Loucy (cell line): Measurements from ENCODE around the gene RANBP2.
"Not testable (repeated sequence)": the region's sequence is repeated elsewhere in the genome, so short reads cannot be mapped to it uniquely, and the experiment has no call there.

Experiments used
- H2AFZ ChIP-seq: fragments of 200-600 bp; sonication (generic); 2 replicates; pipeline ENCODE4 v1.6.0; 2016; ENCODE audit warnings: antibody characterized with exemption, mild to moderate bottlenecking, low read length, moderate library complexity
- H3F3A ChIP-seq: fragments of 200-600 bp; 2 replicates; pipeline ENCODE4 v1.6.0; 2016; ENCODE audit warnings: antibody characterized with exemption, low read depth, mild to moderate bottlenecking
- H3K27me3 ChIP-seq: fragments of 200-600 bp; sonication (generic); 2 replicates; pipeline ENCODE4 v1.6.1; 2014; ENCODE audit warnings: low read length, mild to moderate bottlenecking; ENCODE audit not compliant: insufficient read depth, poor library complexity, severe bottlenecking
- H3K36me3 ChIP-seq: fragments of 200-600 bp; sonication (generic); 2 replicates; pipeline ENCODE4 v1.6.1; 2016; ENCODE audit warnings: low read length; ENCODE audit not compliant: insufficient read depth
- H3K4me1 ChIP-seq: fragments of 200-600 bp; sonication (generic); 2 replicates; pipeline ENCODE4 v1.5.1; 2014; ENCODE audit warnings: low read length, mild to moderate bottlenecking; ENCODE audit not compliant: insufficient read depth, poor library complexity, severe bottlenecking
- H3K4me2 ChIP-seq: fragments of 200-600 bp; sonication (generic); 2 replicates; pipeline ENCODE4 v1.6.0; 2014; ENCODE audit warnings: antibody characterized with exemption, low read length, low read depth, mild to moderate bottlenecking; ENCODE audit not compliant: poor library complexity, severe bottlenecking
- H3K4me3 ChIP-seq: fragments of 200-600 bp; sonication (generic); 2 replicates; pipeline ENCODE4 v1.5.1; 2014; ENCODE audit warnings: low read length, mild to moderate bottlenecking, mixed read lengths; ENCODE audit not compliant: poor library complexity, severe bottlenecking
- H3K79me2 ChIP-seq: fragments of 200-600 bp; sonication (generic); 2 replicates; pipeline ENCODE4 v1.6.1; 2014; ENCODE audit warnings: low read length; ENCODE audit not compliant: insufficient read depth
- H3K9ac ChIP-seq: fragments of 200-600 bp; sonication (generic); 2 replicates; pipeline ENCODE4 v1.6.0; 2014; ENCODE audit warnings: mild to moderate bottlenecking, low read depth, low read length, moderate library complexity; ENCODE audit not compliant: poor library complexity, severe bottlenecking
- H3K9me2 ChIP-seq: fragments of 200-600 bp; sonication (generic); replicated peaks from 2 replicates; pipeline ENCODE4 v1.6.1; 2016; ENCODE audit warnings: low read depth, low read length, mixed read lengths
- H3K9me3 ChIP-seq: fragments of 200-600 bp; sonication (generic); 2 replicates; pipeline ENCODE4 v1.6.1; 2014; ENCODE audit warnings: mild to moderate bottlenecking, antibody characterized with exemption, low read length, low read depth; ENCODE audit not compliant: insufficient read depth
- H4K20me1 ChIP-seq: fragments of 200-600 bp; sonication (generic); 2 replicates; pipeline ENCODE4 v1.6.0; 2014; ENCODE audit warnings: antibody characterized with exemption, low read length, mild to moderate bottlenecking; ENCODE audit not compliant: insufficient read depth, poor library complexity, severe bottlenecking
- CTCF ChIP-seq: fragments of 200-600 bp; sonication (generic); conservative IDR thresholded peaks from 2 replicates; pipeline ENCODE4 v1.5.1; 2014; ENCODE audit warnings: mild to moderate bottlenecking, antibody characterized with exemption, low read length
- EZH2phosphoT487 ChIP-seq: fragments of 200-600 bp; IDR thresholded peaks from 2 replicates; pipeline ENCODE4 v1.6.1; 2018; ENCODE audit warnings: antibody characterized with exemption, mild to moderate bottlenecking, moderate library complexity, borderline replicate concordance

The RANBP2 gene

GRCh38 chr2:108719149-108720044 is at the start of gene RANBP2:
Gene RANBP2, plus strand, starts transcription at chr2:108719482. Its CDS starts 125 bp downstream, at chr2:108719607.
- Histone ChIP-seq H3K4me1 (peaks cover 6% of the 10 kb centered on the region), H2AFZ (peak within 1 kb of the TSS; percentile 72), H3K9me3 (no peaks in the 10 kb centered on the region), H3K27me3 (no peaks in the 10 kb centered on the region), H4K20me1 (peaks cover 4% of the 10 kb centered on the region), H3K9me2 (no peaks in the 10 kb centered on the region), H3K4me3 (peak within 1 kb of the TSS; percentile 76), H3K9ac (peak within 1 kb of the TSS; percentile 79), H3K4me2 (peak within 1 kb of the TSS; percentile 83), H3K36me3 (no peaks in the 10 kb centered on the region), H3F3A (no peaks in the 10 kb centered on the region), H3K79me2 (peaks cover 53% of the 10 kb centered on the region)
- TF ChIP-seq CTCF: no peak
- TF ChIP-seq EZH2phosphoT487: no peak

GRCh38 chr2:108670282-108670681 is 49.0 kb upstream of the RANBP2 start:
- H3K9me3 ChIP-seq, H3K9ac ChIP-seq, H3K9me2 ChIP-seq, H3K4me3 ChIP-seq, H3K4me2 ChIP-seq, H3K4me1 ChIP-seq, H3K27me3 ChIP-seq, H3K79me2 ChIP-seq, H2AFZ ChIP-seq, H3F3A ChIP-seq, H4K20me1 ChIP-seq: not testable (repeated sequence)
- peaks cover 28% of the 10 kb centered on the region; the same call in 1 of the 2 replicates for H3K36me3 ChIP-seq

- Histone ChIP-seq H3K4me1 (peaks cover 17% of the 10 kb centered on the region), H3K36me3 (peaks cover 41% of the 10 kb centered on the region; the same call in 1 of the 2 replicates)
- H3K79me2 ChIP-seq, H3F3A ChIP-seq, H4K20me1 ChIP-seq, H3K4me3 ChIP-seq, H2AFZ ChIP-seq, H3K9me3 ChIP-seq, H3K9me2 ChIP-seq, H3K27me3 ChIP-seq, H3K4me2 ChIP-seq, H3K9ac ChIP-seq: not testable (repeated sequence)
Measured at GRCh38 chr2:108672200-108672805, 47.0 kb upstream of the RANBP2 start.

GRCh38 chr2:108676522-108676921 is 42.8 kb upstream of the RANBP2 start:
- not testable (repeated sequence) for H2AFZ ChIP-seq, H3K79me2 ChIP-seq, H3K9ac ChIP-seq, H4K20me1 ChIP-seq, H3K9me3 ChIP-seq, H3K27me3 ChIP-seq, H3K9me2 ChIP-seq
- H3K4me1 ChIP-seq: peaks cover 37% of the 10 kb centered on the region
- H3K4me3 ChIP-seq: peak overlapping the region; percentile 32
- peaks cover 38% of the 10 kb centered on the region; the same call in 1 of the 2 replicates for H3K36me3 ChIP-seq
- peak overlapping the region; percentile 50 for H3K4me2 ChIP-seq
- H3F3A ChIP-seq: peaks cover 15% of the 10 kb centered on the region

GRCh38 chr2:108677239-108677744 is 42.0 kb upstream of the RANBP2 start:
- H3K4me1 ChIP-seq: peaks cover 37% of the 10 kb centered on the region
- not testable (repeated sequence) for H3K27me3 ChIP-seq, H4K20me1 ChIP-seq, H2AFZ ChIP-seq, H3K9me3 ChIP-seq, H3K79me2 ChIP-seq, H3K9me2 ChIP-seq
- H3K36me3 ChIP-seq: peaks cover 43% of the 10 kb centered on the region; the same call in 1 of the 2 replicates
- peak overlapping the region; percentile 32 for H3K4me3 ChIP-seq
- H3F3A ChIP-seq: peaks cover 15% of the 10 kb centered on the region
- H3K9ac ChIP-seq: peak overlapping the region; percentile 70
- H3K4me2 ChIP-seq: peak overlapping the region; percentile 71

- H2AFZ ChIP-seq, H3K79me2 ChIP-seq, H3K27me3 ChIP-seq, H3K9me2 ChIP-seq, H4K20me1 ChIP-seq, H3K9me3 ChIP-seq: not testable (repeated sequence)
- H3F3A ChIP-seq: peaks cover 15% of the 10 kb centered on the region
- peak overlapping the region; percentile 71 for H3K4me2 ChIP-seq
- peak overlapping the region; percentile 56 for H3K4me3 ChIP-seq
- peaks cover 37% of the 10 kb centered on the region for H3K4me1 ChIP-seq
- H3K36me3 ChIP-seq: peaks cover 46% of the 10 kb centered on the region; the same call in 1 of the 2 replicates
- peak overlapping the region; percentile 70 for H3K9ac ChIP-seq
Measured at GRCh38 chr2:108678198-108678651, 41.1 kb upstream of the RANBP2 start.
